ENCODE results near the gene PALM.

PALM gene

GRCh38 chr19:778910-779653 is 70.3 kb downstream of the PALM start:
- DNase-seq, result peak in 1 of 56 donors; percentile 4

- no peak for DNase-seq
Observed at GRCh38 chr19:780935-781334, 72.2 kb downstream of the PALM start.

DNA sequence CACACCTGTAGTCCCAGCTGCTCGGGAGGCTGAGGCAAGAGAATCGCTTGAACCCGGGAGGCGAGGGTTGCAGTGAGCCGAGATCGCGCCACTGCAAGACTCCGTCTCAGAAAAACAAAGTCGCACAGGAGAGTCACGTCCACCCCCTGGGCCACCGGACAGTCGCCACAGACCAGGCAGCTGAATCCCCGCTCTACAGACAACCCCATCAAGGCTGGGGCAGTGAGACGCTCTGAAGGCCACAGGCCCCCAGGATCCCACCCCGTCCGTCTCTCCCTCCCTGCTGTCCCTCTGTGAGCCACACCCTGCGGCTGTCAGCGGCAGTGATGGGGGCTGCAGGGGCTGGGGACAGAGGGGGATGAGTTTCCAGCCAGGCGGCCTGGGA is 73.1 kb downstream of the PALM start:
- no peak for DNase-seq

DNA sequence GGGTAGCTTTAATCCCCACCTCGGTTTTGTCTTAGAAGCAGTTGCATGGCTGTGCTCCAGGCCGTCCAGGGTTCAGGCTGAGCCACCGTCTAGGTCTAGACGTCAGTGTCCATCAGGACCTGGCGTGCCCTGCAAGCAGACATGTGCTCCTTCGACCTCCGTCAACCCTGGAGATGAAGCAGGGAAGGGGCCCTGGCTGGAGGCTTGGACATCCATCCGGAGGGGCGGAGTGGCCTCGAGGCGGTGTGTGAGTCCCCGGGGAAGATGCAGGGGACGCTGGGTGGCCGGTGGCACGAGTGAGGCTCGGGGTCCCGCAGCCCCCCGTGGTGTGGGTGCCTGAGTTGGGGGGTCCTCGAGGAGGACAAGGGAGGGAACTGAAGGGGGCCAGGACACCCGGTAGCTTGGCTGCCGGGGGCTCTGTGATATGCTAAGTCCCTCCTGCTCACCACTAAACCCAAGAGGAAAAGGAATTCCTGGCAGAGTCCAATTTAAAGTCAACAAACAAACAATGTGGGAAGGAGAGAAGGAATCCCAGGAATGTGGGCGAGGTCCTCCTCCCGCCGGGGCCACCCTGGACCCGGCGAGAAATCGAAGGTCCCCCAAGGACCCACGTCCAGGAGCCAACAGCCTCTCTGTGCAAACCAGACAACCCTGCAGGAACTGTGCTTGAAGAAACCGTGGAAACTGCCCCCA is 73.6 kb downstream of the PALM start:
- DNase-seq, result no peak

DNA sequence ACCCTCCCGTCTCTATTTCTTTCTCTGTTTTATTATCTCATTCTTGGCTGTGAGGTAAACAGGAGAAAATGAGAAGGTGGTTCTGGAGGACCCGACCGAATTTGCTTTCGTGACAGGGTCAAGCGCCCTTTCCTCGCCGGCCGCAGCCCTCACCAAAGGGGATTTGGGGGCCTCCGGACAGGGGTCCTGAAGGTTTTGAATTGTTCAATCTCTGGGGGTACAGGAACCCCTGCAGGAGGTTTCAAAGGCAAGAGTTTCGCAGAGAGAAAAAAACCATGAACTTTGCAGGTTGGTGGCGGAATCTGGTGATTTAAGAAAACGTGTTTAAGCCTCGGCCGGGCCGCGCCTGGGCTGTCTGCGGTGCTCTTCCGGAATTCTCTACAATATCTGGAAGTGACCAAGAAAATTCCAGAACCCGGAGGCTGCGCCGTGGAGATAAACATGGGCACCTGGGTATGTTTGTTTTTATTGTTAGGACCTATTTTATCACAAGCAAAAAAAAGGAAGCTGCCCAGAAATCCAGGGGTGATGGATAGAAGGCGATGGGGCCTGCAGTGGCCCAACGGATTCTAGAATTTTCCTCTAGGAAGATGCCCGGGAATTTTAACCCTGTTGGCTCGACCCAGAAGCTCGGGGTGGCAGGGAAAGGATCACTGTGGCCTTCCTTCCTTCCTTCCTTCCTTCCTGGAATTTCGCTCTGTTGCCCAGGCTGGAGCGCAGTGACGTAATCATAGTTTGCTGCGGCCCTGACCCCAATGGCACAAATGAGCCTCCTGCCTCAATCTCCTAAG is 74.3 kb downstream of the PALM start:
- no peak for DNase-seq

- DNase-seq, result no peak
Observed at GRCh38 chr19:784541-784940, 75.8 kb downstream of the PALM start.

GRCh38 chr19:787536-787935 is 78.8 kb downstream of the PALM start:
- no peak for DNase-seq

GRCh38 chr19:788686-788982 is 79.9 kb downstream of the PALM start:
- no peak for DNase-seq

- DNase-seq, result no peak
Observed at GRCh38 chr19:788983-789700, 80.4 kb downstream of the PALM start.

DNA sequence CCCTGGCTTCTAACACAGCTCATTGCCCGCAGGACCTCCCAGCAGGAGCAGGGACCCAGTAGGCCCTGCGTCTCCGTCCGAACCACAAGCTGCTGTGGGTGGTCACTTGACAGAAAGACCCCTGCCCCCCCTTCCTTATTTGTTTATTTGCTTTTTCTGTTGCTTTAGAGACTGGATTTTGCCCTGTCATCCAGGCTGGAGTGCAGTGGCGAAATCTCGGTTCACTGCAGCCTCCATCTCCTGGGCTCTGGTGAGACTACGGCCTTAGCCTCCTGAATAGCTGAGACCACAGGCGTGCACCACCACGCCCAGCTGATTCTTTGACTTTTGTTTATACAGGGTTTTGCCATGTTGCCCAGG is 80.9 kb downstream of the PALM start:
- no peak for DNase-seq

- no peak for DNase-seq
Observed at GRCh38 chr19:791007-791566, 82.4 kb downstream of the PALM start.

GRCh38 chr19:791567-792305 is 83.0 kb downstream of the PALM start:
- no peak for DNase-seq

- no peak for DNase-seq
Observed at GRCh38 chr19:792306-792885, 83.7 kb downstream of the PALM start.

GRCh38 chr19:793806-794205 is 85.1 kb downstream of the PALM start:
- no peak for DNase-seq

DNA sequence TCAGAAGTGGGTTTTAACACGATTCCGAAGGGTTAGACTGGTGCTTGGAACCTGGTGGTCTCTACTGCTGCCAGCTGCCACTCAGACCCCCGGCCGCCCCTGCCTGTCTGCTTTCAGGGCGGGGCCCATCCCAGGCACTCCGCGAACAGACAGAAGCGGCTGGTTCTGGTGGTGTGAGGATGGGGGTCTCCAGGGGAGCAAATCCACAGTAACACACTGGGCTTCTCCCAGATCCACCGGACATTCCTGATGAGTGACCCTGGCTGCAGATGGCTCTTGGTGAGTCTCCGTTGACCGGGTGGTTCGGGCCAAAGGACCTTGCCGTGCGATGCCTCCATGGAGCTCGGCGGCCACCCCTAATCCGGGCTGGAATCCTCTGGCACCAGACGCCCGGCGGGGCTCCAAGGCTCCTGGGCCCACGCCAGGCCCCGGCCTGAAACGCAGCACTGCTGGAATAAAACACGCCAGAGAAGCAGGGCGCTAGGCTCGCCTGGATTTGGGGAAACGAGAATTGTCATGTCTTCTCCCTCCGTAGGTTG is 86.4 kb downstream of the PALM start:
- peak in 11 of 56 donors; percentile 6 to 62 (median 29) for DNase-seq

- DNase-seq, result no peak
Observed at GRCh38 chr19:795691-796581, 87.2 kb downstream of the PALM start.

- peak; percentile 79 to 100 (median 100) for DNase-seq
Observed at GRCh38 chr19:796692-797527, 88.2 kb downstream of the PALM start, which contains the start of gene PTBP1. Gene PTBP1 (plus strand): TSS chr19:797452. CDS start chr19:797498, 46 bp downstream.
